GM21447 (cell line): ENCODE data around the gene MAN1A1.

Experiments
- ATAC-seq: cut with Tn5 transposase; IDR thresholded peaks from one replicate; pipeline ENCODE4 v1.9.1; 2021; ENCODE audit not compliant: unreplicated experiment

MAN1A1 gene

GRCh38 chr6:119274197-119274595 is 75.4 kb downstream of the MAN1A1 start:
- no peak for ATAC-seq

- ATAC-seq: no peak
Measured at GRCh38 chr6:119273272-119274196, 76.0 kb downstream of the MAN1A1 start.

GRCh38 chr6:119270545-119270944 is 79.0 kb downstream of the MAN1A1 start:
- ATAC-seq: no peak

GRCh38 chr6:119269266-119270103 is 80.1 kb downstream of the MAN1A1 start:
- no peak for ATAC-seq

- no peak for ATAC-seq
Measured at GRCh38 chr6:119267126-119267905, 82.2 kb downstream of the MAN1A1 start.

GRCh38 chr6:119264854-119265397 is 84.6 kb downstream of the MAN1A1 start:
- ATAC-seq: no peak

- no peak for ATAC-seq
Measured at GRCh38 chr6:119262612-119263011, 86.9 kb downstream of the MAN1A1 start.

GRCh38 chr6:119261944-119262284 is 87.6 kb downstream of the MAN1A1 start:
- ATAC-seq: no peak

- ATAC-seq: peak; percentile 55
Measured at GRCh38 chr6:119259027-119259426, 90.5 kb downstream of the MAN1A1 start.

- ATAC-seq: no peak
Measured at GRCh38 chr6:119257726-119258125, 91.8 kb downstream of the MAN1A1 start.

- no peak for ATAC-seq
Measured at GRCh38 chr6:119256978-119257462, 92.5 kb downstream of the MAN1A1 start.

GRCh38 chr6:119256392-119256791 is 93.2 kb downstream of the MAN1A1 start:
- no peak for ATAC-seq

GRCh38 chr6:119255492-119255891 is 94.1 kb downstream of the MAN1A1 start:
- no peak for ATAC-seq

GRCh38 chr6:119250036-119250435 is 99.5 kb downstream of the MAN1A1 start:
- no peak for ATAC-seq

GRCh38 chr6:119249319-119249718 is 100.2 kb downstream of the MAN1A1 start:
- ATAC-seq: no peak

- no peak for ATAC-seq
Measured at GRCh38 chr6:119247504-119247903, 102.1 kb downstream of the MAN1A1 start.

GRCh38 chr6:119243657-119244056 is 105.9 kb downstream of the MAN1A1 start:
- ATAC-seq: no peak

- no peak for ATAC-seq
Measured at GRCh38 chr6:119243037-119243436, 106.5 kb downstream of the MAN1A1 start.

- no peak for ATAC-seq
Measured at GRCh38 chr6:119241540-119242309, 107.8 kb downstream of the MAN1A1 start.

GRCh38 chr6:119241111-119241465 is 108.5 kb downstream of the MAN1A1 start:
- ATAC-seq: peak; percentile 80
